GM19324 (cell line): ENCODE results near the gene PALD1.

Experiments
- ATAC-seq: cut with Tn5 transposase; IDR thresholded peaks from one replicate; pipeline ENCODE4 v1.9.1; 2021; ENCODE audit warnings: mild to moderate bottlenecking, moderate library complexity; ENCODE audit not compliant: unreplicated experiment, low FRiP score

Gene PALD1

DNA sequence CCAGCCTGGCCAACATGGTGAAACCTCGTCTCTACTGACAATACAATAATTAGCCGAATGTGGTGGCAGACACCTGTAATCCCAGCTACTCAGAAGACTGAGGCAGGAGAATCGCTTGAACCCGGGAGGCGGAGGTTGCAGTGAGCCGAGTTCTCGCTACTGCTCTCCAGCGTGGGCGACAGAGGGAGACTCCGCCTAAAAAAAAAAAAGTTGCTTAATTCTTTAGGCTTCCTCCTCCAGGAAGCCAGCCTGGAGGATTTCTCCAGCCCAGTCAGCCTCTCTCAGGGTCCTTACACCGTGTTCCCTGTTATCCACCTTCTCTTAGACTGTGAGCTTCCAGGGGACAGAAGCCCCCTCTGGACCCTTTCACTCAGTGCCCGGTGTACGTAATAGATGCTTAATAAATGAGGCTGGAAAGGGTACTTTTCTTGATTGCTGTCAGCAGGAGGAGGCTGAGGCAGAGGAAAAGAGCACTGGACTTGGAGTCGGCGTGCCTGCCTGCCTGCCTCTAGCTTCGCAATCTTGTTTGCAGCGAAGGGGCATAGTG, 20.7 kb upstream of the PALD1 start:
- ATAC-seq: no peak

- ATAC-seq: no peak
Observed at GRCh38 chr10:70458329-70459060, 20.1 kb upstream of the PALD1 start.

- no peak for ATAC-seq
Observed at GRCh38 chr10:70459061-70459773, 19.4 kb upstream of the PALD1 start.

DNA sequence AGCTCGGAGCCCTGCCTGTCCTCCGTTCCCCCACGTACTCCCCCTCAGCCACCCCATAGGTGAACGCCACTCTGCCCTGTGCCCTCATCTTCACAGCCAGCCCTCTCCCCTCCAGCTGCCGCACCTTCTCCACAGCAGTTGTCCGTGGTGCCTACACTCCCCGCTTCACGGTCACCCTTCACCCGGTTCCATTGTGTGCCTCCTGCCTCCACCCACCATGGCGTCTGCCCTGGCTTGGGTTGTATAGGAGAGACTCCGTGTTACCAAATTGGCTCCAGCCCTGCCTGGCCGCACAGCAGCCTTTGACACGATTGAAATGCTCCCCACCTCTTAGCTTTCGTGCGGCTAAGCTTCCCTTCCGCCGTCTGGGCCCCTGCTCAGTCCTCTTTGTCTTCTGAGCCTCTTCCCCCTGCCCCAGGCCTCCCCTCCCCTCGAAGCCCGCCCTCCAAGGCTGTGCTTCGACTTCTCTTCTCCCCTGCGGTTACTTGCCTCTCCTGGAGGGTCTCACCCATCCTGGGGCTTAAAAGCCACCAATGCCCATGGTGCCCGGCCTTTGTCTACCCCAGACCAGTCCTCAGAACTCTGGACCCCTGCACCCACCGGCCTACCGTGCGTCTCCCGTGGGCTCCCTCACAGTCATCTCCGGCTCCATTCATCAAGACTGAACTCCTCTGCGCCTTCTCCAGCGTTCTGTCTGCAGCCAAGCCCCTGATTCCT, 18.6 kb upstream of the PALD1 start:
- ATAC-seq: no peak

GRCh38 chr10:70461397-70462348, 16.9 kb upstream of the PALD1 start:
- ATAC-seq: no peak

DNA sequence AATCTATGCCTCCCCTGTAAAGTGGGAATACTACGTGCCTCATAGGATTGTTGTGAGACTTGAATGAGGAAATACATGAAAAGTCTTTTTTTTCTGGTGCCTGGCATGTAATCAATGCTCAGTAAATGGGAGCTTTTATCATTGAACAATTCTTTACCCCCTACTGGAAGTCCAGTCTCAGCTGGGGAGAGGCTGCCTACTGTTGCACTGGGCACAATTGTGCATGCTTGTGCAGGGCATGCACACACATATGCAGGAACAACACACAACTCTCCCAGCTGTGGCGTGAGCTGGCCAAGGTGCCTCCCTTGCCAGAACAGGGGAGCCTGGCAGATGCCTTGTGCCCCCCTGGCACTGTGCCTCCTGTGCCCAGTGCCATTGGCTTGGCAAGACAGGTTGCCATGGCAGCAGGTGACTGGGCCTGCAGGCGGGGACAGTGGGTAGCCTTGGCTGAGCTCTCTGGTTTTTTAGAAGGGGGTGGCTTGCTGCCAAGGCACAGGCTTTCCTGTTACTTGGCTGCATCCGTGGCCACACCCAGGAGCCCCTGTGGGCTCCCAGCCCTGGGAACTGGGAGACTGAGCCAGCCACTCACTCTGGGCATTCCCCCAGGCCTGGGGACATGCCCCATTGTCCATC, 16.1 kb upstream of the PALD1 start:
- no peak for ATAC-seq

DNA sequence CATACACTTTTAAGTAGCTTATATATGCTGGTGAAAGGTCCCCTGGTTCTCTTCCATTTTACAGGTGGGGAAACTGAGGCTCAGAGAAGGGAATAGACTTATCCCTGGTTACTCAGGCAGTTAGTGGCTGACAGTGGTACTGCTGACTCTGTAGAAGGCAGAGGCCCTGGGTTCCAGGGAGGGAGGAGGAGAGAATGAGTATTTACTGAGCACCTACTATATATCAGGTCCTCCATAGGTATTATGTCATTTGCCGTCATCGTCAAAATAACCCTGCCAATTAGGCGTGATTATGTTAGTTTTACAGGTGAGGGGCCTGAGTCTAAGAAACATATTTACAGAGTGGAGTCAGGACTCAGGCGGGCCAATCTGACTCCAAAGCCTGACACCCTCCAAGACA, 13.3 kb upstream of the PALD1 start:
- ATAC-seq: no peak

DNA sequence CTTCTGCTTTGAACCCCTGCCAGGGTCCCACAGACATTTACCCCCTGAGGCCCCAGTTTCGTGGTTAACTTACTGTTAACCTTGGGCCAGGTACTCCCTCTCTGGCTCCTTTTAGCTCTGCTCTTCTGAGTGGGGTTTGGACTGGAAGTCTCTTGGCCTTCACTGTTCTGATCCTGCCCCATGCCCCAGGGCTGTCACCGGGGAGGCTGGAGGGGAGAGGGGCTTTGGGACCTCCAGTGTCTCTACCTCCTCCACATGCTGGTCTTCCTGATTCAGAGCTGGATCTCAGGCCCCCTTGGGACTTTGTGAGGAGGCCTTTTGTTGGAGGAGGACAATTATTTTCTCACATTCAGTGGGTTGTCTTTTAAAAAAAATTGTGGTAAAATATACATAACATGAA, 12.7 kb upstream of the PALD1 start:
- ATAC-seq: no peak

GRCh38 chr10:70466951-70467350, 11.6 kb upstream of the PALD1 start:
- no peak for ATAC-seq

GRCh38 chr10:70472799-70473454, 5.6 kb upstream of the PALD1 start:
- ATAC-seq: no peak

- no peak for ATAC-seq
Observed at GRCh38 chr10:70474780-70475179, 3.8 kb upstream of the PALD1 start.

DNA sequence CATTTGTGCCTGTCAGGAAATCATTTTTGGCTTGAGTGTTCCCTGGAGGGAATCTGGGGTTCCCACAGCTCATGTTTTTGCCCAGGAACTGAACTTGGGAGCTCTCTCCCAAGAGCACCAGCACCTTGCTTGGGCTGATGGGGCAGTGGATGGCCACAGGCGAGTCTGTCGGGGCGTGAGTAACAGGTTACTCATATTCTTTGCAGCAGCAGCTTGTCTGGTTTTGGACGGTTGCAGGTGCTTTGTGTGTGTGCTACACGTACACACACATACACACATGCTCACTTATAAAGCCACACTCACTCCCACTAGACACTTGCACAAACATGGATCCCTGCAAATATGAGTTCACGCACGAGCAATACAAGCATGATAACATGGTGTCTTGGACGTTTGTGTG, 2.9 kb upstream of the PALD1 start:
- no peak for ATAC-seq

DNA sequence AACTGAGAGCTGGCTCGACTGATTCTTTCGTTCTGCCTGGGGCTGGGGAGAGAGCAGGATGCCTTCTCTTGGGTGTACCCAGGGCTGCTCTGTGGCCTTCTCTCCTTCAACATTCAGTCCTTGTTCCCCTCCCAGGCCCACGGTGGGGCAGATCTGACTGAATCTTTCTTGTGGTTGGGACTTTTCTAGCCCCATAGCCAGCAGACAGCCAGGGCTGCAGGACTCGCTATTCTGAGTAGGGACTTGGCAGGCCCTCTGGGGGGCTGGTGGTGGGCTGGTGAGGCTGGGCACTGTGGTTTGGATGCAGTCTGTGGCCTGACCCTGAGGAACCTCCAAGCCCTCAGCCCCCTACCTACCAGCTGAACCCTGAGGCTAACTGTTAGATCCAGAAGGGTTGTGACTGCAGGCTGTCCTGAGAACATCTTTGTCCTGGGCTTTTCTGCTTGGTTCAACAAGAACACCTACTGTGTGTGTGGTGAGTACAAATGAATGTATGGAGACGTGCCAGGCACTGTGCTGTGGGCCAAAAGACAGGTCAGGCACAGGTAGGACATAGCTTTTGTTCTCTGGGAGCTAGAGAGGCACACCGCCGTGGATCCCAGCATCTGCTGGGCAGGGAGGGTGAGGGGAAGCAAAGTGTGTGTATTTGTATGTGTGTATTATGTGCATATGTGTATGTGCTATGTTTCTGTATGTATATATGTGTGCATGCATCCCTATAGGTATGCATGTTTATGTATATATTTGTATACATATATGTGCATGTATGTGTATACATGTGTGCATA, 2.1 kb upstream of the PALD1 start:
- ATAC-seq: no peak

- no peak for ATAC-seq
Observed at GRCh38 chr10:70477661-70478162, 855 bp upstream of the PALD1 start.

- ATAC-seq: no peak
Observed at GRCh38 chr10:70479165-70479581, 606 bp downstream of the PALD1 start.

- no peak for ATAC-seq
Observed at GRCh38 chr10:70479626-70480238, 1.2 kb downstream of the PALD1 start.

- ATAC-seq: no peak
Observed at GRCh38 chr10:70480239-70480861, 1.8 kb downstream of the PALD1 start.
